Islet precursor cell (in vitro differentiated cells): Measurements from ENCODE around the gene B3GALT2.

ENCODE experiments used
- DNase-seq: peaks from one replicate; pipeline ENCODE4 v3.0.0-alpha.2; 2018

B3GALT2 gene

GRCh38 chr1:193181985-193182384, 4.4 kb downstream of the B3GALT2 start:
- no peak for DNase-seq

- no peak for DNase-seq
Observed at GRCh38 chr1:193181536-193181935, 4.9 kb downstream of the B3GALT2 start.

- no peak for DNase-seq
Observed at GRCh38 chr1:193179094-193179493, 7.3 kb downstream of the B3GALT2 start.

GRCh38 chr1:193176788-193177187, 9.6 kb downstream of the B3GALT2 start:
- no peak for DNase-seq

- no peak for DNase-seq
Observed at GRCh38 chr1:193176113-193176512, 10.3 kb downstream of the B3GALT2 start.

- no peak for DNase-seq
Observed at GRCh38 chr1:193157360-193157759, 29.1 kb downstream of the B3GALT2 start.

- DNase-seq: no peak
Observed at GRCh38 chr1:193156822-193157142, 29.6 kb downstream of the B3GALT2 start.

GRCh38 chr1:193156117-193156821, 30.1 kb downstream of the B3GALT2 start:
- DNase-seq: no peak

GRCh38 chr1:193144999-193145398, 41.4 kb downstream of the B3GALT2 start:
- DNase-seq: no peak

- DNase-seq: no peak
Observed at GRCh38 chr1:193144361-193144938, 42.0 kb downstream of the B3GALT2 start.

- DNase-seq: no peak
Observed at GRCh38 chr1:193143285-193143684, 43.1 kb downstream of the B3GALT2 start.

GRCh38 chr1:193142409-193142808, 44.0 kb downstream of the B3GALT2 start:
- no peak for DNase-seq

- DNase-seq: no peak
Observed at GRCh38 chr1:193141804-193142203, 44.6 kb downstream of the B3GALT2 start.

GRCh38 chr1:193140254-193140653, 46.2 kb downstream of the B3GALT2 start:
- DNase-seq: no peak

GRCh38 chr1:193131266-193131860, 55.0 kb downstream of the B3GALT2 start:
- no peak for DNase-seq
